Uterus (tissue), 4 donors: ENCODE data around the gene OMA1. TPM values are rescaled to one million over a fixed set of nuclear protein-coding genes. Genes with fewer than 3 reads are reported as not detected.

Experiments used
- DNase-seq, 2 donors: peaks; one replicate each; pipeline ENCODE4 v3.0.0-alpha.2; 2019 to 2020
- H3K27ac ChIP-seq, 2 donors: fragments of 200-600 bp; sonication (generic); 1 replicate in 1 of 2; 2 replicates in 1 of 2; pipeline ENCODE4 v1.5.1; 2016 to 2018
- H3K27me3 ChIP-seq, 2 donors: fragments of 200-600 bp; sonication (generic); one replicate each; pipeline ENCODE4 v1.5.1; 2018 to 2019; ENCODE audit warnings: control low read depth in 1 of 2
- H3K36me3 ChIP-seq, 2 donors: fragments of 200-600 bp; sonication (generic); one replicate each; pipeline ENCODE4 v1.5.1; 2019; ENCODE audit warnings: control low read depth in 1 of 2
- H3K4me1 ChIP-seq, 2 donors: fragments of 200-600 bp; sonication (generic); one replicate each; pipeline ENCODE4 v1.5.1; 2018 to 2019; ENCODE audit warnings: control low read depth in 1 of 2
- H3K4me3 ChIP-seq, 2 donors: fragments of 200-600 bp; sonication (generic); 1 replicate in 1 of 2; 2 replicates in 1 of 2; pipeline ENCODE4 v1.5.1; 2018 to 2019; ENCODE audit warnings: mild to moderate bottlenecking in 1 of 2
- H3K9me3 ChIP-seq, 2 donors: fragments of 200-600 bp; sonication (generic); one replicate each; pipeline ENCODE4 v1.5.1; 2019; ENCODE audit warnings: control low read depth in 1 of 2
- CTCF ChIP-seq, 4 experiments: fragments of 200-600 bp in 2 of 4; fragments of 450-650 bp in 2 of 4; sonication (generic) in 2 of 4; IDR thresholded peaks; one replicate each; pipeline ENCODE4 v1.5.1; 2016 to 2019; ENCODE audit warnings: antibody characterized with exemption in 4 of 4, mild to moderate bottlenecking in 2 of 4, moderate library complexity in 1 of 4
- POLR2A ChIP-seq, 2 donors: fragments of 450-650 bp; IDR thresholded peaks; one replicate each; pipeline ENCODE4 v1.6.1; 2016; ENCODE audit warnings: antibody characterized with exemption in 2 of 2, mild to moderate bottlenecking in 1 of 2, moderate library complexity in 1 of 2
- intact Hi-C: fragments of 100-400 bp; cut with DNase I; formaldehyde crosslinking; loops from one replicate; pipeline ENCODE4 v1.15.1; 2023; ENCODE audit warnings: low total_unique reads
- total RNA-seq, 4 donors: library from RNA; depleted of rRNA in 3 of 4; stranded (reverse); fragments of >200 nt in 3 of 4; gene quantifications; one replicate each; pipeline versions ENCODE4 v1.1.0 to v1.2.4, GENCODE V29; 2014 to 2023
- donor health status: DM: yes; HTN: yes; CAD: no.

Gene OMA1
- total RNA-seq, 4 donors from 2014 or later: 45.9 to 97.6 (median 65.4) TPM

DNA sequence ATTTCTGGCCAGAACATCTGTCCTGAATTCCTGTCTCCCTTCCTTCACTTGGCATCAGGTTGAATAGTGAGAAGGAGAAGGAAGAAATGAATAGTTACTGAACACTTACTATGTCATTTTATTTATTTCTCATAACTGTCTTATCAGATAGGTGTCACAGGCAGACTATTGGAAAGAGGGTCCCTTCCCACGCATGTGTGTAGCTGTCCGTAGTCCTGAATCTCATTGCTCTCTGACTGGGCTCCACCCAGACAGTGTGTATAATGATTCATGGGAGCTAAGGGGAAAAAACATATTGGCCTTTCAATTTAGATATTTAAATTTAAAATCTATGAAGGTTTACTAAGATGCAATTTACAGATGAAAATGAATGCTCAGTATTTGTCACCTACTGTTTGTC lies 86.1 kb downstream of the OMA1 start:
- Histone ChIP-seq H3K9me3 (no peaks in the 10 kb centered on the region), H3K36me3 (no peaks in the 10 kb centered on the region), H3K27me3 (no peaks in the 10 kb centered on the region), H3K27ac (no peak overlapping the region), H3K4me3 (no peak overlapping the region), H3K4me1 (no peaks in the 10 kb centered on the region)
- TF ChIP-seq CTCF (IDR thresholded peaks at IDR 0.05): no peak
- TF ChIP-seq POLR2A (IDR thresholded peaks at IDR 0.05): no peak
- no peak for DNase-seq
- intact Hi-C loops: no loop called here

DNA sequence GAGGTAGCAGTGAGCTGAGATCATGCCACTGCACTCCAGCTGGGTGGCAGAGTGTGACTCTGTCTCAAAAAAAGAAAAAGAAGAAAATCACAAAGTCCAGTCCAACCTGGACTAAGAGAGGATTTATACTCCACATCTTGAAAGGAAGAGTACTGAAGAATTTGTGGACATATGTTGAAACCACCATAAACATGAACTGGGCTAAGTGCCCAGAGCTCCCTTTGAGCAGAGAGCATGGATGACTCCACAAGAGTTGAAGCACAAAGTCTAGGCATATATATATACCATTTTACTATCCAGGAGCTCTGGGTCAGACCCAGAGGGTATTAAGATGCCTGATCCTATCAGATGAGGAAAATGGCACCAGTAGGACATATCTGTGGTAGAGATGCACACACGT lies 86.6 kb downstream of the OMA1 start:
- no peaks in the 10 kb centered on the region for H3K4me1 ChIP-seq
- no peak for DNase-seq
- H3K27ac ChIP-seq: no peak overlapping the region
- no peaks in the 10 kb centered on the region for H3K9me3 ChIP-seq
- intact Hi-C loops: no loop called here
- no peaks in the 10 kb centered on the region for H3K36me3 ChIP-seq
- H3K4me3 ChIP-seq: no peak overlapping the region
- TF ChIP-seq CTCF (IDR thresholded peaks at IDR 0.05) (no peak), POLR2A (IDR thresholded peaks at IDR 0.05) (no peak)
- H3K27me3 ChIP-seq: no peaks in the 10 kb centered on the region

GRCh38 chr1:58457023-58457635 lies 89.4 kb downstream of the OMA1 start:
- H3K4me1 ChIP-seq: no peaks in the 10 kb centered on the region
- no peaks in the 10 kb centered on the region for H3K36me3 ChIP-seq
- TF ChIP-seq POLR2A (IDR thresholded peaks at IDR 0.05) (no peak), CTCF (IDR thresholded peaks at IDR 0.05) (no peak)
- H3K9me3 ChIP-seq: no peaks in the 10 kb centered on the region
- no peak for DNase-seq
- intact Hi-C loops: no loop called here
- no peak overlapping the region for H3K27ac ChIP-seq
- H3K4me3 ChIP-seq: no peak overlapping the region
- H3K27me3 ChIP-seq: no peaks in the 10 kb centered on the region

GRCh38 chr1:58456470-58456869 lies 90.1 kb downstream of the OMA1 start:
- Histone ChIP-seq H3K27me3 (no peaks in the 10 kb centered on the region), H3K36me3 (no peaks in the 10 kb centered on the region), H3K27ac (no peak overlapping the region), H3K9me3 (no peaks in the 10 kb centered on the region), H3K4me1 (no peaks in the 10 kb centered on the region), H3K4me3 (no peak overlapping the region)
- DNase-seq: no peak
- TF ChIP-seq CTCF (IDR thresholded peaks at IDR 0.05) (no peak), POLR2A (IDR thresholded peaks at IDR 0.05) (no peak)
- intact Hi-C loops: no loop called here

- Histone ChIP-seq H3K36me3 (no peaks in the 10 kb centered on the region), H3K27me3 (no peaks in the 10 kb centered on the region), H3K4me3 (no peak overlapping the region), H3K4me1 (no peaks in the 10 kb centered on the region), H3K9me3 (no peaks in the 10 kb centered on the region), H3K27ac (no peak overlapping the region)
- DNase-seq: no peak
- no peak for TF ChIP-seq POLR2A (IDR thresholded peaks at IDR 0.05)
- no peak for TF ChIP-seq CTCF (IDR thresholded peaks at IDR 0.05)
- intact Hi-C loops: no loop called here
Observed at GRCh38 chr1:58454807-58455206, 91.7 kb downstream of the OMA1 start.
